HG03457 (cell line): ENCODE results near the gene ARHGAP26.
"Not testable (repeated sequence)": the region's sequence is repeated elsewhere in the genome, so short reads cannot be mapped to it uniquely, and the experiment has no call there.

Experiments used
- ATAC-seq: cut with Tn5 transposase; IDR thresholded peaks from one replicate; pipeline ENCODE4 v1.9.1; 2021; ENCODE audit warnings: moderate number of reproducible peaks; ENCODE audit not compliant: unreplicated experiment

ARHGAP26 gene

DNA sequence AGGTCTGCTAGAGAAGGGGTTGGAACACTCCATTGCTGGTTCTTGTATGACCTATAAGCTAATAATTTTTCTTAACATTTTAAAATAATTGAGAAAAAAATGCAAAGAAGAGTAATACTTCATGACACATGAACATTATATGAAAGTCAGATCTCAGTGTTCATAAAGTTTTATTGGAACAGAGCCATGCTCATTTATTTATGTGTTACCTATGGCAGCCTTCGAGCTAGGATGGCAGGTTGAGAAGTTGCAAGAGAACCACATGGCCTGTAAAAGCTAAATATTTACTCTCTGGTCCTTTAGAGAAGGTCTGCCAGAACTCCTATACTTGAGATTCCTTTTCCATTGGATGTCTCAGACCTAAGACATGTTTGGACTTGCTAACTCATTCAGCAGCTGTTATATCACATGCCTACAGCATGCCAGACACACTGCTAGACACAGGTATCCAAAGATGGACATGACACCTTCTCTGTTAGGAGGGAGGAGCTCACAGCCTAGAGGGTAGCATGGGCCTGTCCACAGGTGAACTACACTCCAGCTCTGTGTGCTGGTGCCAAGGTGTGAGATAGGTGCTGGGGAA is 304.3 kb downstream of the ARHGAP26 start:
- no peak for ATAC-seq

DNA sequence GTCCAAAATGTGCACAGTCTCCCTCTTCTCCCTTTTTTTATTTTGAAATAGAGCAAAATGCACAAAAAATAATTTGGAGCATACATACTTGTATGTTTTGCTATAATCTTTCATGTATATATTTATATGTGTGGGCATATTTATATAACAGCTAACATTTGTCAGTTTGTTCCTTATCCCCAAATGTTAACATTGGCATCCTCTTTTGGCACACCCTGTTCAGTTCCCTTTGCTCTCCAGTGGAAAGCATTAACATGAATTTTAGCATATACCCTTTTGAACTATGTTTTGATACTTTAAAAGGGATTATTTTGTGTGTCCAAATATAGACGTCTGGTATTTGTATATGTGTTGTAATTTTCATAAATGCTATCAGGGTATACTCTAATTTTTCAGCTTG is 306.2 kb downstream of the ARHGAP26 start:
- no peak for ATAC-seq

DNA sequence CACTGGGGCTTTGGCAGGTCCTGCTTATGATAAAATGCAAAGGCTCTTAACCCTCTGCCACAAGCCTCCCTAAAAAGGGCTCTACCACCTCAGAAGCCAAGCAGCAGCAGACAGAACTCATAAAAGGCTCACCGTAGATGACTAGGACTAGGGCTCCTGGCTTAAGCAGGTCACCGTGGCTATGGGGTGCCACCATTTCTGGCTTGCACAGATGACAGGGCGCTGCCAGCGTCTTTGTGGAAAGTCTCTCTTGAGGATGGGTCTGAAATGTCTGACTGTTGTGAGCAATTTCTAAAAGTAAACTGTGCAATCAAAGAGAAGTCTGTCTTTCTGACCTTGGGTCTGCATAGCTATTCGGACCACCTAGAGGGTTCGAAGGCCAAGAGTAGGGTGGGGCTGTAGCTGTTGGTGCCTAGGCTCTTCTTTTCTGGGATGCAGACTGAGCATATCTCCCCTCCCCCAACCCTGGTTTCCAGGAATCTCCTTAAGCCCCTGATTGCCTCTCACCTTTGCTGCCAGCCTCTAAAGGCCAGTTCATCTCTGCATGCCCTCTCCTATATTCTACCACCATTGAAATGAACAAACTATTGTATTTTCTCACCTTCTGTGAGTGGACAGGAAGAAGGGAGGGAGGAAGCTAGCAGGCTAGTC is 307.4 kb downstream of the ARHGAP26 start:
- no peak for ATAC-seq

GRCh38 chr5:143078313-143078712 is 308.1 kb downstream of the ARHGAP26 start:
- ATAC-seq: no peak

GRCh38 chr5:143078971-143079370 is 308.8 kb downstream of the ARHGAP26 start:
- ATAC-seq: no peak

- ATAC-seq: no peak
These were observed 310.2 kb downstream of the ARHGAP26 start for GRCh38 chr5:143080407-143080806.

DNA sequence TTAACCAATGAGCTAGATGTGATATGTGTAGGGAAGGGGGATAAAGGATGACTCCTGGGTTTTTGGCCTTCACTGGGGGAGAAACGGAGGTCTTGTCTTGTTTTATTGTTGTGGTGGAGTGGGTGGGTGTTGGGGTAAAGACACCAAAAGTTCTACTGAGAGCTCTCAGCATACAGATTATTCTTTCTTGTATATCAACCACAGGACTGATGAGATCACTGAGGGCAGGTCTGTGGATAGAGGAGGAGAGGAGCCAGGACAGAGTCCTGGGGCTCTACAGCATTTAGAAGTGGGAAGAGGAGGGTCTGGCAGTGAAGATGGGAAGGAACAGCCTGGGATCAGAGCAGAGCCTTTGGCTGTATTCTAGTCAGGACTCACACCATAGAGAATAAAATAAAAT is 310.8 kb downstream of the ARHGAP26 start:
- no peak for ATAC-seq

- ATAC-seq: no peak
These were observed 312.8 kb downstream of the ARHGAP26 start for GRCh38 chr5:143083006-143083405.

GRCh38 chr5:143084407-143084806 is 314.2 kb downstream of the ARHGAP26 start:
- ATAC-seq: no peak

- ATAC-seq: no peak
These were observed 315.2 kb downstream of the ARHGAP26 start for GRCh38 chr5:143085319-143085917.

DNA sequence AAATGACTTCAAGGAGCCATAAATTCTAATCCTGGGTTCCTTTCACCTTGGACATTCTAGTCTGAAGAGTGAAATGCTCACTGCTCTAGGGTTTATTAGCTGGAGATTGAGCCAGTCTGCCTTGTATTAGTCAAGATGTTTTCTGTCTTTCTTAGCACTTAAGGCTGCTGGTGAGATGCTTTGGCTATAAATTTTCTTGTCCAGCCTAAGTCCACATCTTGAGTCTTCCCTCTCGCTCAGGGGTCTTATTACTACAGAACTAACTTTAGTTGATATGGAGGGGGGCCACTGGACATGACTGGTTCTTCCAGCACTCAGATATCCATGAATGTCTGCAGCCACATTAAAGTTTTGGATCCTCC is 316.4 kb downstream of the ARHGAP26 start:
- ATAC-seq: no peak

- ATAC-seq: no peak
These were observed 316.9 kb downstream of the ARHGAP26 start for GRCh38 chr5:143086908-143087637.

- ATAC-seq: not testable (repeated sequence)
These were observed 318.5 kb downstream of the ARHGAP26 start for GRCh38 chr5:143088702-143089101.

- not testable (repeated sequence) for ATAC-seq
These were observed 319.9 kb downstream of the ARHGAP26 start for GRCh38 chr5:143090044-143090443.

DNA sequence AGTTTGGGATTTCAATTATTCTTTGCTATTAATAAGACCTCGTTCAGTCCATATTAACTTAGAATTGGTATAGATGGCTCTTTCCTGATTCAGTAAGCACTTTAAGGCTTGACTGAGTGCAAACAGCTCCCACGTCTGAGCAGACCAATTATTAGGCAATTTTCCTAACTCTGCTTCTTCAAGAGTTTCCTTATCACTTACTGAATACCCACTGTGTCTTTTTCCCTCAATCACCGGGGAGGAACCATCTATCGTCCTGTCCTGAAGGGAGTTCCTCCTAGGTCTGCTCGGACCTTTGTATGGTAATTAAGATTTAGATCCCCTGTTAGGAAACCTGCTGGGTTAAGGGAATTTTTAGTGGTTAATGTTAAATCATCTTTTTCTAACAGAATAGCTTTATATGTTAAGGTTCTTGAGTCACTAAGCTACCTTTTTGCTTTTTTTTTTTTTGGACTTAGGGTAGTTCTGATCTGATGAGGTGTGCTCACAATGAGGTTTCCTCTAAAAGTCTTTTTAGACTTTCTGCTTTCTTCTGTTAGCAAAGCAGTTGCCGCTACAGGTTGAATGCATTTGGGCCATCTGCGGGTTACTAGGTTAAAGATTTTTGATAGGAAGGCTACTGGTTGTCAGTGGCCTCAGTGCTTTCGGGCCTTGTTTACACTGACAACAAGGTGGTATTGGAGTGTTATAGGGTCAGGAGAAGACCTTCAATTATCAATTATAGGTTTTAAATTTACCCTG is 322.7 kb downstream of the ARHGAP26 start:
- ATAC-seq: not testable (repeated sequence)

- no peak for ATAC-seq
These were observed 323.4 kb downstream of the ARHGAP26 start for GRCh38 chr5:143093452-143094086.

DNA sequence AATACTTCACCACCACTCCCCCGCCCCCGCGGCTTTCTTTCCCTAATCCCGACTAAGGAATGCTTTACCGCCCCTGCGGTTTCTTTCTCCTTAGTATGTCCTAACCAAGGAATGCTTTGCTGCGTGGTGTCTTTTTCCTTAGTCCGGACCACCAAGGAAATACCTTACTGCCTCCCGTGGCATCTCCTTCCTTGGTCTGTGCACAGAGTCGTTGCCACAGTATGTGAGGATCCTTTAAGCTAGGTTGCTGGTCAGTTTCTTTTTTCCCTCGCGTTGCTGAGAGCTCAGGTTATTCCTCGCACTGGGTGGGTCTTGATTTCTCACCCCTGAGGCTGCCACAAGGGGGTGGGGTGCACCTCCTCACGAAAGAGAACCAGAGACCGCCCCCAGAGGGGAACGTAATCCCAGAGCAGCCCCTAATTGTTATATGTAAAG is 323.9 kb downstream of the ARHGAP26 start:
- no peak for ATAC-seq

DNA sequence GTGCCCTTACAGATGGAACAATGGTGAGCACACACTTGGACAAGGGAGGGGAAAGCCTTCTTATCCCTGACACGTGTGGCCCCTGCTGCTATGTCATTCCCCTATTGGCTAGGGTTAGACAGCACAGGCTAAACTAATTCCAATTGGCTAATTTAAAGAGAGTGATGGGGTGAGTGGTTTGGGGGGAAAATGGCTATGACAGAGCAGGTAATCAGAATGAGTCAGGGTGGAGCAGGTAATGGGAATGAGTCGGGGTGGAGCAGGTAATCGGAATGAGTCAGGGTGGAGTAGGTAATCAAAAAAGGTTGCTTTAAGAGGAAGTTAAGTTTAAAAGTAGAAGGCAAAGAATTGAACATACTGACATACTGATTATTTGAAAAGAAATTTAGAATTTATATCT is 324.4 kb downstream of the ARHGAP26 start:
- ATAC-seq: not testable (repeated sequence)

DNA sequence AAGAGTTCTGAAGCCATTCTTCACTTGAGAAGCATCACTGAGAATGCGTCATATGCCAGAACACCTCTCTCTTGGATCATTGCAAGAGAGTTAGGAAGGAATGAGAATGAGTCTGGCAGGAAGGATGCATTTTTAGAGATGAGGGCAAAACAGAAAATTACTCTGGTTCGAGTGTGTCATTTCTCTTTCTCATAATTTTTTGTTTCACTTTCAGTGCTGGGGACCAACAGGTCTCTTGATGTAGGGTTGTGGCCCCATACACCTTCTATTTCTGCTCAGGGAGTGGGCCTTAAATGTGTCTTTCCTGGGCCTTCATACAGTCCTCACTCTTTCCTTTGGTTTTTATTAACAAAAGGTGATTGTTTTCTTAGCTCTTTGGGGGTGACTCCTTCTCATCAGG is 330.9 kb downstream of the ARHGAP26 start:
- ATAC-seq: peak; percentile 84

- ATAC-seq: no peak
These were observed 331.7 kb downstream of the ARHGAP26 start for GRCh38 chr5:143101725-143102386.
